PC-9 (cell line): Measurements from ENCODE around the gene SUN3.

Experiments
- EZH2 ChIP-seq: fragments of 200-600 bp; sonication (generic); IDR thresholded peaks from 2 replicates; pipeline ENCODE4 v1.8.0; 2017; ENCODE audit warnings: antibody characterized with exemption, low read depth
- TF ChIP-seq, protein P1 (sequence below): fragments of 200-600 bp; sonication (generic); conservative IDR thresholded peaks from 2 replicates; pipeline ENCODE4 v1.6.1; 2017; ENCODE audit warnings: mixed run types, antibody characterized with exemption, mild to moderate bottlenecking, moderate library complexity

DNA sequence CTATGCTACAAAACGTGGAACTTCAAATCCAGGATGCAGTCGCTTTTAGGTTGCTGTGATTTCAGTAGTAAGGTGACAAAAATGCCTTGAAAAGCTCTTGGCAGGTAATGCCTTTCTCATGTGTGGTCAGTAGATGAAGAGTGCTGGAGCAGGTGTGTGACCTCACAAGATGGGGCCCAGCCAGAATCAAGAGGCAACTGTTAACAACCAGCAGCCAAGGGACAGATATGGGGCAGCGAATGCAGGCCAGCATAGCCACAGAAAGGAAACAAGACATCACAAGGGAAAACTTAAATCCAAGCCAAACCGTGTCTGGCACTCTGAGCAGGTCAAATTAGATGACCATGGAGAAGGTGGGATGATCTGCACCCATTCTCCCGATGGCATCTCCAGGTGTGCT is 61.8 kb downstream of the SUN3 start:
- TF ChIP-seq, protein P1, sequence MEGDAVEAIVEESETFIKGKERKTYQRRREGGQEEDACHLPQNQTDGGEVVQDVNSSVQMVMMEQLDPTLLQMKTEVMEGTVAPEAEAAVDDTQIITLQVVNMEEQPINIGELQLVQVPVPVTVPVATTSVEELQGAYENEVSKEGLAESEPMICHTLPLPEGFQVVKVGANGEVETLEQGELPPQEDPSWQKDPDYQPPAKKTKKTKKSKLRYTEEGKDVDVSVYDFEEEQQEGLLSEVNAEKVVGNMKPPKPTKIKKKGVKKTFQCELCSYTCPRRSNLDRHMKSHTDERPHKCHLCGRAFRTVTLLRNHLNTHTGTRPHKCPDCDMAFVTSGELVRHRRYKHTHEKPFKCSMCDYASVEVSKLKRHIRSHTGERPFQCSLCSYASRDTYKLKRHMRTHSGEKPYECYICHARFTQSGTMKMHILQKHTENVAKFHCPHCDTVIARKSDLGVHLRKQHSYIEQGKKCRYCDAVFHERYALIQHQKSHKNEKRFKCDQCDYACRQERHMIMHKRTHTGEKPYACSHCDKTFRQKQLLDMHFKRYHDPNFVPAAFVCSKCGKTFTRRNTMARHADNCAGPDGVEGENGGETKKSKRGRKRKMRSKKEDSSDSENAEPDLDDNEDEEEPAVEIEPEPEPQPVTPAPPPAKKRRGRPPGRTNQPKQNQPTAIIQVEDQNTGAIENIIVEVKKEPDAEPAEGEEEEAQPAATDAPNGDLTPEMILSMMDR, result no peak
- TF ChIP-seq EZH2, result no peak
